GM19463 (cell line): ENCODE results near the gene PLG.
"Not testable (repeated sequence)": the region's sequence is repeated elsewhere in the genome, so short reads cannot be mapped to it uniquely, and the experiment has no call there.

Experiments used
- ATAC-seq: cut with Tn5 transposase; IDR thresholded peaks from one replicate; pipeline ENCODE4 v1.9.1; 2021; ENCODE audit warnings: mild to moderate bottlenecking, moderate library complexity; ENCODE audit not compliant: unreplicated experiment

PLG gene

GRCh38 chr6:160697826-160698225 lies 4.2 kb upstream of the PLG start:
- ATAC-seq: no peak

DNA sequence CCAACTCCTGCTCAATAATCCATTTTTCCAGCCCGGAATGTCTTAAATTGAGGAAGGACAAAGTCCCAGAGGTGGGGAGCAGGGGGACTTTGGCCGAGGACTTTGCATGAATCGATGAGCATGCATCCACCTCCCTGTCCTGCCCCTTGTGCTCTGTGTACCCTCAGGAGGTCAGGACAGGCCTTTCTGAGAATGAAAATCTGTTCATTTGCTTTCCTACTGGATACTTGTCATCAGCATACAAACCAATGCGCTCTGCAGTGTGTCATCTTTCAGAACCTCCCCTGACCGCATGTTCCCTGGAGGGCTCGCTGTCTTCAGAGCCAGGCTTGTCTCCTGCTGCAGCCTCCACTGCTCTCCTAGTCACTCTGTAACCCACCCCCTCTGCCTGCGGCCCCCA lies 2.6 kb downstream of the PLG start:
- ATAC-seq: not testable (repeated sequence)

GRCh38 chr6:160708993-160709392 lies 6.9 kb downstream of the PLG start:
- ATAC-seq: not testable (repeated sequence)

DNA sequence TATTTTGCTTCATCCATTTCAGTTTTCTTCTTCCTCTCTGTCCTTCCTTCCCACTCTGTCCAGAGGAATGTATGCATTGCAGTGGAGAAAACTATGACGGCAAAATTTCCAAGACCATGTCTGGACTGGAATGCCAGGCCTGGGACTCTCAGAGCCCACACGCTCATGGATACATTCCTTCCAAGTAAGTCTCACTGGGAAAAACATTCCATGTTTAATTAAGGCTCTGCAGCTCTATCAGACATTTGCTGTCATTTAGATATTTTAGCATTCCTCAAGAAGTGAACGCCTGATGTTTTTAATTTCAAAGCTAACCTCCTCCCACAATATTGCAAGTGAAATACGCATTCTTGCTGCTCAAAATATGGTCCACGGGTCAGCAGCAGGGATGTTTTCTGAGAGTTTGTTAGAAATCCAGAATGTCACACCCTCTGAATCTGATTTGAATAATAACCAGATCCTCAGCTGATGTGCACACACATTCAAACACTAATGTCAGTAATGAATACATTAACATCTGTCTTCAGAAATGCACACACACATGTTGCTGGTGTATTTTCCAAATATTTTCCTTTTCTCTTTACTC lies 12.8 kb downstream of the PLG start:
- ATAC-seq: no peak

GRCh38 chr6:160730911-160731310 lies 28.9 kb downstream of the PLG start:
- no peak for ATAC-seq

DNA sequence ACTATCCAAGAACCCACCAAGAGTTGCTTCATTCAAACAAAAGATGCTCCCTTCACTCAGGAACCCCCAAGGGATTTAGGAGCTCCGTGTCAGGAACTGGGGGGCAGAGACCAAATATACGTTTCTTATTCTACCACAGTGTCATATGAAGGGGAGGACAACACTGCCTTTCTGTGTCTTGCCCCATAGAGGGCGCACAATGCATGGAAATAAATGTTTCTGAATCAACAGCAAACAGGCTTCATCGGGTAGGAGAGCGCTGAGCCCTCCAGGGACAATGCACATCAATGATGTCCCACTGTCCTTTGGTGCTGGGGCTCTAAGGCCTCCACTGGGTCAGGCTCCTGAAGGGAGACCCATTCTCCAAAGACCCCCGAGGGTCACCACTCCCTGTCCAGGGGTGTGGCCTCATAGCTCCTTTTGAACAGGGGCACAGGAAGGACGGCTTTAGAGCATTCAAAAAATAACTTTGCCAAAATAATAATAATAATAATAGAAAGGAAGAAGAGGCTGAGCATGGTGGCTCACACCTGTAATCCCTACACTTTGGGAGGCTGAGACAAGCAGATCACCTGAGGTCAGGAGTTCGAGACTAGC lies 31.1 kb downstream of the PLG start:
- peak; percentile 78 for ATAC-seq

GRCh38 chr6:160734627-160735026 lies 32.6 kb downstream of the PLG start:
- no peak for ATAC-seq

DNA sequence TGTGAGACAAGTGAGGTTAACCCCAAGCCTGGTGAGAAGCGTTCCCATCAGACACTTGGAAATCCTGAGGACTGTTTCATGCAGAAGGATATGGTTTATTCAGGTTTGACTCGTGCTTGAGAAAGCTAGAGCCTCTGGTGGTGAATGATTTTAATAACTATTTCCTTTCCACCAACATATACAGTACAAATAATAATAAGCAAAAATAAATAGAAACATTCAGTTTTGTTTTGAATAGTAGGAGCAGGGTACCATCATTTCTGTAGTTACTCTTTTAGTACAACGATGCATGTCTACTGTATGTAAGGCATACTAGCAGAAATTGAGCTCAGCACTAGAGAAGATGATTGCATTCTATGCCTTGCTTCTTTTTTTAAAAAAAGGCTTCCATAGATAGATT lies 33.5 kb downstream of the PLG start:
- ATAC-seq: peak; percentile 68

DNA sequence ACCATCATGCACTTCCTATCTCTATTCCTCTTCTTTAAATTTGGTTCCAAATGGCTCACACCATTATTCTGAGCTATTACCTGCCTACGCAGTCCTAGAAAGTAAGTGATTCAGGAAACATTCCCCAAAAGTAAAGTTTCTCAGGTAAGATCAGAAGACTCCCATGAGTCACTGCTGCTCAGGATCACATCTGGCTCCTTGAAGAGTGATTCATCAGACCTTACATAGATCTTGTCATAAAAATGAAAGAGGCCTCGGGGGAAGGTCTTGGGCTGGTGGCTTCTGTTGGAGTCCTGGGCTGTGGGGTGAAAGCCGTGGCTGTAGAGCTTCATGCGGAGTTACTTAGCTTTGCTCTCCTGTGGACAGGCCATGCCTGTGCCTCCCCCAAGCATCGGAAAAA lies 35.9 kb downstream of the PLG start:
- no peak for ATAC-seq

GRCh38 chr6:160739955-160740354 lies 37.9 kb downstream of the PLG start:
- ATAC-seq: no peak

DNA sequence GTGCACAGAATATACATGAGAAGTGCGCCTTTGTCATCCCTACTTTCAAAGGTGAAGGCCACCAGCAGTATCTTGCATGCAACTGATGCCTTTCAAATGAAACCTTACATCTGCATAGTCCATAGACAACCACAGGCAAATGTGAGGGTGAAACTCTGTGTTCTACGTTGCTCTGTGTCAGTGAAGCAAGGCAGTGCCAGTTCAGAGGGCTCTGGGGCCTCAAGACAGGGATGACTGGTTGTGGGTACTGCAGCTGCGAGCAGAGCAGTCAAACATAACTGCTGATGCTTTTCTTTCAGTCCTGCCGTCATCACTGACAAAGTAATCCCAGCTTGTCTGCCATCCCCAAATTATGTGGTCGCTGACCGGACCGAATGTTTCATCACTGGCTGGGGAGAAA lies 39.0 kb downstream of the PLG start:
- peak; percentile 99 for ATAC-seq

DNA sequence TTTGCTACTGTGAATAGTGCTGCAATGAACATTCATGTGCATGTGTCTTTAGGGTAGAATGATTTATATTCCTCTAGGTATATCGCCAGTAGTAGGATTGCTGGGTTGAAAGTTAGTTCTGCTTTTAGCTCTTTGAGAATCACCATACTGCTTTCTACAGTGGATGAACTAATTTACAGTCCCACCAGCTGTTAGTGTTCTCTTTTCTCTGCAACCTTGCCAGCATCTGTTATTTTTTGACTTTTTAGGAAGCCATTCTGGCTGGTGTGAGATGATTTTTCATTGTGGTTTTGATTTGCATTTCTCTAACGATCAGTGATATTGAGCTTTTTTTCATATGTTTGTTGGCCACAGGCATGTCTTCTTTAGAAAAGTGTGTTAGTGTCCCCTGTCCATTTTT lies 40.0 kb downstream of the PLG start:
- peak; percentile 37 for ATAC-seq

DNA sequence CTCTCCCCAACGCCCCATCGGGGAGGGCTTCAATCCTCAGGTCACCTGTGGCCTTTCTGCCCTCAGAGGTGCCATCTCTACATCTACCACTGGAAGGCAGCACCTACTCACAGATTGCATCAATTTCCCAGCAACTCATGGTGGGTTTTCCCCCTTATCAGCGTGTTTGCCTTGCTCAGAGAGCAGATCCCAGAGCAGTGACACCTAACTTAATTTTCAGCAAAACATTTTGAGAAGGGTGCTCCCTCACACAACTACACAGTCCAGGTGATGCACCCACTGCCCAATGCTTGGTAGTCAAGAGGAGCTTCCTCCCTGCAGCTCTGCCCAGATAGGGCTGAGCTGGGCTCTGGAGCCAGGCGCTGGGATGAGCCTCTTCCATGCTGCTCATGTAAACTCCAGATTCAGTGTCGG lies 48.2 kb downstream of the PLG start:
- ATAC-seq: peak; percentile 93

DNA sequence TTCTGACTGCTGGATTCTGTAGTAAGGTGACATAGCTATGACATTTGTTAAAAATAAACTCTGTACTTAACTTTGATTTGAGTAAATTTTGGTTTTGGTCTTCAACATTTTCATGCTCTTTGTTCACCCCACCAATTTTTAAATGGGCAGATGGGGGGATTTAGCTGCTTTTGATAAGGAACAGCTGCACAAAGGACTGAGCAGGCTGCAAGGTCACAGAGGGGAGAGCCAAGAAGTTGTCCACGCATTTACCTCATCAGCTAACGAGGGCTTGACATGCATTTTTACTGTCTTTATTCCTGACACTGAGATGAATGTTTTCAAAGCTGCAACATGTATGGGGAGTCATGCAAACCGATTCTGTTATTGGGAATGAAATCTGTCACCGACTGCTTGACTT lies 51.2 kb downstream of the PLG start:
- not testable (repeated sequence) for ATAC-seq

DNA sequence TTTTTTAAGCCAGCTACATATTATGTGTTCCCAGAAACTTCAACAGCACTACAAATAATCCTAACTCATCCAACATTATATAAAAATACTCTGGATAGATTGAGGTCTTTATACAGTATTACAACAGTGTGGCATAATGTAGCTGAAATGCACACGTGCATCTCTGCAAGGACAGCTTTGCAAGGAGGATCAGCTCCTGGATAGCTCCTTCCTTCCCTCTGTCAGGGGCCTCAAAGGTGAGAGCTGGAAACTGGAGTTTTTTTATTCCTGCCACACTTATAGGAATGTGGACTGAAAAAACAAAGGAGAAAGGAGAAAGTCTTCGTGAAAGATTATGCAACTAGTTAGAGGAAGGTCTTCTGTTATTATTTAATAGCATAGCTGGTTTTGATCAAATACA lies 53.1 kb downstream of the PLG start:
- no peak for ATAC-seq

GRCh38 chr6:160756021-160756420 lies 54.0 kb downstream of the PLG start:
- ATAC-seq: no peak

DNA sequence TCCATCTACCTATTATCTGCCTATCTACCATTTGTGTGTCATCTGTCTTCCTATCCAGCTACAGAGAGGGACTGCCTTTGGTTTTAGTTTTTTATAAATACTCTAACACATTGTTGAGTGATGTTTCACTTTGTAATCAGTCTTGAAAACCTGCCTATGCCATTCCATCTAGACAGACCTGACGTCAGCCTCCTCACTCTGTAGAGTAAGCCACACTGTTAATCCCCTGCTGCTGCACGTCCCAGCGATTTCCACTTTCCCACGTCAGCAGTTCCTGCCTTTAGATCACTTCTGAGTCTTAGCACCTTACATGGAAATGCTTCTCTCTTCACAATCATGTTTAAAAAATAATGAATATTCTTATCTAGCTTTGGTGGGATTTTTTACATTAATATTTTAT lies 54.8 kb downstream of the PLG start:
- no peak for ATAC-seq

DNA sequence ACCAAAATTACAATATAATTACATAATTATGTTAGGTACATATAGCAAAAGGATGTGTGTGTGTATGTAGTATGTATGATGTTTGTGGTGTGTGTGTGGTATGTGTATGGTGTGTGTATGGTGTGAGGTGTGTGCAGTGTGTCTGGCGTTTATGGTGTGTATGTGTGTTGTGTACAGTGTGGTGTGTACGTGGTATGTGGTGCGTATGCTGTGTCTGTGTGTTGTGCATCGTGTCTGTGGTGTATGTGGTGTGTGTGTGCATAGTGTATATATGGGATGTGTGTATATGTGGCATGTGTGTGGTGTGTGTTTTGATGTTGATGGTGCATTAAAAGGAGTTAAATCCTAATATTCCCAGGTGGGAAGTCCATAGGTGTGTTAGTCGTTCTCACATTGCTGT lies 62.8 kb downstream of the PLG start:
- ATAC-seq: no peak

GRCh38 chr6:160765412-160765811 lies 63.4 kb downstream of the PLG start:
- ATAC-seq: no peak

GRCh38 chr6:160766657-160766988 lies 64.6 kb downstream of the PLG start:
- ATAC-seq: no peak

DNA sequence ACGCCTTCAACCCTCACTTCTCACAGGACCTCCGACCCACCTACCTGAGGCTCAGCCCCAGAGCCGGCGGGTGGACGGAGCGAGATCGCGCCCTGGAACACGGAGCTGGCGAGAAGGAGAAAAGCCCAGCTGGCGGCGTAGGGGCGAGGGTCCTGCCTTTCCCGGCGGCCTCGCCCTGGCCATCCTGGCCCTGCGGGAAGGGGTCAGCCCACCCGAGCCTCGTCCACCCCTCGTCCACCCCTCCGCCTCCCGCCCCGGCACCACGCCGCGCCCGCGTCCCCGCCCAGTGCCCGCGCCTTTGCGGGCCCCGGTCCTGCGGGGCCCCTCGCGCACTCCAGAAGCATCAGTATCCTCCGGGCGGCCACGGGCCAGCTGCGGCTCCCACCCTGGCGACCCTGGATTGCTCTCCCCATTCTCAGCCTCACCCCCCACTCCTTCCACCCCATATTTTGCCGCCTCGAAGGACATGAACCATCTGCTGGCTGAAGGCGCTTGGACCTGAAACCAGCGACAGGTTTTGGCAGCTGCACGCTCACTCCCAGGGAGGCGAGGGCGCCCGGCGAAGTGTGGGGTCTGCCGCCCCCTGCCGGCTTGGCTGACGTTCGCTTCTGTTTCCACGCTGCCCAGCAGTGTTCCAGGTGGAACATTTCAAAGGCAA lies 65.1 kb downstream of the PLG start:
- peak; percentile 96 for ATAC-seq

DNA sequence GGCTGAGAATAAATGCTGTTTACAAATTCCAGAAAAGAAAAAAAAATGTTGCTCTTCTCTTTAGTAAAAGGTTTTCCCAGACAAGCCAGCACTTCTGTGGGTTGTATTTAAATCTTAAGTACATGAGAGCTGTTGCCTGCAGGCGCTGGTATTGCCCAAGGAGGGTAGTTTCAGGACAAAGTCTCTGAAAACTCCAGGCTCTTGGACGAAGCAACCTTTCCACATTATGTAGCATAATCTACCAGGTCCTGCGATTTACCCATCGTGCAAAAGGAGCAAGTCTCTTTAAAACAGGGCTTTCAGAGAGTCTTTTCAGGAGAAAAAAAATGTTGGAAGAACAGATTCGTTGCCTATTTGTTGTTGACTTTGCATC lies 65.6 kb downstream of the PLG start:
- peak; percentile 7 for ATAC-seq

- no peak for ATAC-seq
Measured at GRCh38 chr6:160768101-160768500, 66.1 kb downstream of the PLG start.
